ENCODE data around the gene VASH1.

DNA sequence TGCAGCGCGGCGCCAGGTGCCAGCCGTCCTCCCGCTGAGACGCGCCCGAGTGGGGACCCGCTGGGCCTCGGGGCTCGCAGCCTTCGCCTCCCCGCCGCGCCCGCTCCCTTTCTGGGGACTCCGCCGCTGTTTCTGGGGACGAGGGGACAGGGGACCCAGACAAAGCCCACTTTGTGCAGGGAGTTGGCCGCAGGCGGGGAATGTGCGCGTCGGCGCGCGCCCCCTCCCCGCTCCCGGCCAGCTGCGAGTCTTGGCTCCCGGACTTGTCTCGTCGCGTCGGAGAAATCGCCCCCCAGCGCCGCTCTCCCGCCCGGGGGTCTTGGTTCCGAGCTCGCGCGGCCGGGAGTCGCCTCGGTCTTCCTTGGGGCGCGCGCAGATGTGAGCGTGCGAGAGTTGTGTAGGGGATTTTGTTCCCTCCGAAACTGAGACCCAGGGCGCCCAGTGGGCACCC, 717 bp downstream of the VASH1 start:
- TF ChIP-seq, protein P1, sequence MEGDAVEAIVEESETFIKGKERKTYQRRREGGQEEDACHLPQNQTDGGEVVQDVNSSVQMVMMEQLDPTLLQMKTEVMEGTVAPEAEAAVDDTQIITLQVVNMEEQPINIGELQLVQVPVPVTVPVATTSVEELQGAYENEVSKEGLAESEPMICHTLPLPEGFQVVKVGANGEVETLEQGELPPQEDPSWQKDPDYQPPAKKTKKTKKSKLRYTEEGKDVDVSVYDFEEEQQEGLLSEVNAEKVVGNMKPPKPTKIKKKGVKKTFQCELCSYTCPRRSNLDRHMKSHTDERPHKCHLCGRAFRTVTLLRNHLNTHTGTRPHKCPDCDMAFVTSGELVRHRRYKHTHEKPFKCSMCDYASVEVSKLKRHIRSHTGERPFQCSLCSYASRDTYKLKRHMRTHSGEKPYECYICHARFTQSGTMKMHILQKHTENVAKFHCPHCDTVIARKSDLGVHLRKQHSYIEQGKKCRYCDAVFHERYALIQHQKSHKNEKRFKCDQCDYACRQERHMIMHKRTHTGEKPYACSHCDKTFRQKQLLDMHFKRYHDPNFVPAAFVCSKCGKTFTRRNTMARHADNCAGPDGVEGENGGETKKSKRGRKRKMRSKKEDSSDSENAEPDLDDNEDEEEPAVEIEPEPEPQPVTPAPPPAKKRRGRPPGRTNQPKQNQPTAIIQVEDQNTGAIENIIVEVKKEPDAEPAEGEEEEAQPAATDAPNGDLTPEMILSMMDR (IDR thresholded peaks at IDR 0.05; ENCODE audit: extremely low read depth in 1 of 2, insufficient read depth in 1 of 2, low read depth in 1 of 2, low read length in 2 of 2), result no peak
- TF ChIP-seq POLR2A (IDR thresholded peaks at IDR 0.05; ENCODE audit: low read depth, low read length), result no peak
- TF ChIP-seq POLR2AphosphoS5 (IDR thresholded peaks at IDR 0.05; ENCODE audit: insufficient read depth, low read depth, low read length), result no peak
- TF ChIP-seq FOS (IDR thresholded peaks at IDR 0.05; ENCODE audit: borderline replicate concordance, insufficient read depth, low read length), result no peak
- TF ChIP-seq JUN (IDR thresholded peaks at IDR 0.05; ENCODE audit: borderline replicate concordance, insufficient read depth, insufficient read length, low read depth), result no peak
- TF ChIP-seq EZH2 (IDR thresholded peaks at IDR 0.05; ENCODE audit: borderline replicate concordance, low read depth, low read length, severe bottlenecking), result no peak
- TF ChIP-seq, protein P2, sequence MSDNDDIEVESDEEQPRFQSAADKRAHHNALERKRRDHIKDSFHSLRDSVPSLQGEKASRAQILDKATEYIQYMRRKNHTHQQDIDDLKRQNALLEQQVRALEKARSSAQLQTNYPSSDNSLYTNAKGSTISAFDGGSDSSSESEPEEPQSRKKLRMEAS (IDR thresholded peaks at IDR 0.05; ENCODE audit: insufficient read depth, insufficient read length), result no peak
